Keratinocyte (primary cell): ENCODE data around the gene ADPRS. TPM values are rescaled to one million over a fixed set of nuclear protein-coding genes. Genes with fewer than 3 reads are reported as not detected.

Source experiments
- DNase-seq: peaks from one replicate; pipeline ENCODE4 v3.0.0-alpha.2; 2011; ENCODE audit warnings: low read depth, missing footprints, low spot score
- FAIRE-seq: peaks from 2 replicates; lab custom pipeline; 2011; peaks lifted over from hg19 to GRCh38; lab: Jason Lieb, UNC
- H2AFZ ChIP-seq: 2 replicates; pipeline ENCODE4 v1.6.0; 2012; ENCODE audit warnings: low read length, control low read depth, inconsistent platforms; ENCODE audit not compliant: control insufficient read depth
- H3K27ac ChIP-seq: 2 replicates; pipeline ENCODE4 v1.5.1; 2011; ENCODE audit warnings: low read length; ENCODE audit not compliant: control insufficient read depth, insufficient read depth
- H3K27me3 ChIP-seq: 3 replicates; pipeline ENCODE4 v1.6.0; 2011; ENCODE audit warnings: low read length; ENCODE audit not compliant: control insufficient read depth, insufficient read depth; ENCODE audit errors: extremely low read depth
- H3K36me3 ChIP-seq, 2 experiments: 2 replicates in 1 of 2; 3 replicates in 1 of 2; pipeline ENCODE4 v1.5.1; 2011; ENCODE audit warnings: low read length in 2 of 2, mild to moderate bottlenecking in 1 of 2; ENCODE audit not compliant: control insufficient read depth in 2 of 2, insufficient read depth in 2 of 2; ENCODE audit errors: extremely low read depth in 1 of 2
- H3K4me1 ChIP-seq: 3 replicates; pipeline ENCODE4 v1.5.1; 2011; ENCODE audit warnings: low read length; ENCODE audit not compliant: control insufficient read depth, insufficient read depth; ENCODE audit errors: extremely low read depth
- H3K4me2 ChIP-seq: 3 replicates; pipeline ENCODE4 v1.6.0; 2011; ENCODE audit warnings: low read depth, low read length; ENCODE audit not compliant: control insufficient read depth, insufficient read depth; ENCODE audit errors: extremely low read depth
- H3K4me3 ChIP-seq, 3 experiments: fragments of 200-600 bp in 1 of 3; sonication (generic) in 1 of 3; 2 replicates in 2 of 3; 3 replicates in 1 of 3; pipeline ENCODE4 v1.5.1; 2011 to 2016; ENCODE audit warnings: low read length in 3 of 3, mild to moderate bottlenecking in 3 of 3, control low read depth in 2 of 3, inconsistent platforms in 1 of 3, low read depth in 1 of 3, mixed read lengths in 1 of 3, mixed run types in 1 of 3, moderate library complexity in 1 of 3; ENCODE audit not compliant: control insufficient read depth in 2 of 3, insufficient read depth in 2 of 3; ENCODE audit errors: extremely low read depth in 1 of 3
- H3K79me2 ChIP-seq: 2 replicates; pipeline ENCODE4 v1.6.0; 2012; ENCODE audit warnings: low read length; ENCODE audit not compliant: control insufficient read depth, insufficient read depth
- H3K9ac ChIP-seq: 3 replicates; pipeline ENCODE4 v1.6.0; 2011; ENCODE audit warnings: low read length; ENCODE audit not compliant: control insufficient read depth, insufficient read depth; ENCODE audit errors: extremely low read depth
- H3K9me1 ChIP-seq: 3 replicates; pipeline ENCODE4 v1.6.0; 2011; ENCODE audit warnings: low read length; ENCODE audit not compliant: control insufficient read depth, insufficient read depth; ENCODE audit errors: extremely low read depth
- H3K9me3 ChIP-seq: 2 replicates; pipeline ENCODE4 v1.5.1; 2012; ENCODE audit warnings: low read depth, low read length; ENCODE audit not compliant: control insufficient read depth
- H4K20me1 ChIP-seq: 3 replicates; pipeline ENCODE4 v1.6.0; 2011; ENCODE audit warnings: low read length; ENCODE audit not compliant: control insufficient read depth, insufficient read depth; ENCODE audit errors: extremely low read depth
- EZH2 ChIP-seq: IDR thresholded peaks from one replicate; pipeline ENCODE4 v1.6.1; 2012; ENCODE audit warnings: inconsistent platforms, mild to moderate bottlenecking, low read length, moderate library complexity
- dilution Hi-C: fragments of 300-500 bp; cut with MboI; formaldehyde crosslinking; loops from one replicate; pipeline ENCODE4 v1.7.0; 2020; ENCODE audit warnings: low sequenced_read_pairs; ENCODE audit not compliant: extremely low pct_ligation_motif_present
- polyA plus RNA-seq, 5 experiments: library from polyadenylated mRNA; depleted of rRNA in 3 of 5; stranded (reverse) in 3 of 5; stranded (forward) in 1 of 5; unstranded in 1 of 5; fragments of >200 nt; gene quantifications; 1 replicate in 1 of 5; 2 replicates in 3 of 5; 3 replicates in 1 of 5; pipeline versions ENCODE4 v1.2.1 to v1.2.3, GENCODE V29; 2011 to 2012; ENCODE audit warnings: missing spikeins in 2 of 5, low read depth in 1 of 5, low replicate concordance in 1 of 5
- TF ChIP-seq, protein P1 (sequence below), 3 experiments: IDR thresholded peaks in 1 of 3; conservative IDR thresholded peaks in 1 of 3; optimal IDR thresholded peaks in 1 of 3; 2 replicates in 2 of 3; 3 replicates in 1 of 3; pipeline versions ENCODE3 to v1.5.1; 2011; ENCODE audit warnings: low read length in 3 of 3, mild to moderate bottlenecking in 3 of 3, moderate library complexity in 2 of 3, control low read depth in 1 of 3, inconsistent platforms in 1 of 3; ENCODE audit not compliant: insufficient read depth in 2 of 3; ENCODE audit errors: extremely low read depth in 1 of 3

The ADPRS gene
- polyA plus RNA-seq, 1 donor (not counting 4 experiments of a cell fraction or from before 2014, with no cell fraction given), result 33.1 TPM

DNA sequence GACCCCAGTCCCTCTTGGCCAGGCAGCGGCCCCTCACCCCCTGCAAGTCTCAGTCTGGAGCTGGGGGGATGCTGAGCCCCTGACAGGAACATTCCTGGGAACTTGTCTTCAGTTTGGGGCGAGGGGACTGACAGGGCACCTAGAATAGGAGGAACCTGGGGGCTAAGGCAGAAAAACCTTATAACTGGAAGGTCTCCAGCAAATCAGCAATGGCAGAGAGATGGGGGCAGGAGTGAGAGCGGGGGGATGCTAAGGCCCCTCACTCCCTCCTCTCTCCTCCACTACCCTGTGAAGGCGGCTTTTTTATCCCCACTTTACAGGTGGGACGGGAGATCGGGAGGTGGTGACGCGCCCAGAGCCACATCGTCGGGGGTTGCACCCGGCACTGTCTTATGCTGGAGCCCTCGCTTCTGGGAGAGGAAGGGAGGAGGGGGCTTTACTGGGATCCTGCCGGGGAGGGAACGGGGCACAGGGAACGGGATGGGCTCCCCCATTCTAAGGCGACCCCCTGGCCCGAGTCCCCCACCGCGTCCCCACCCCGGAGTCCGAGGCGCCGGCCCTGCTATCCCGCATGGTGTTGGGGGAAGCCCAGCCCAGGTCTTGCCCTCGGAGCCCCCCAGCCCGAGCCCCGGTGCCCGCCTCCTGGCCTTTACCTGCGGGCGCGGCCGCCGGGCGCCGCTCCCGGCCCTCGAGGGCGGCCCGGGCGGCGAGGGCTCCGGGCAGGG is 35.9 kb downstream of the ADPRS start:
- Histone ChIP-seq H3K4me1 (peaks cover 8% of the 10 kb centered on the region), H3K36me3 (no peaks in the 10 kb centered on the region), H4K20me1 (no peaks in the 10 kb centered on the region), H3K79me2 (no peaks in the 10 kb centered on the region), H3K9ac (no peak overlapping the region), H3K27me3 (peaks cover 28% of the 10 kb centered on the region), H3K9me3 (no peaks in the 10 kb centered on the region), H3K27ac (no peak overlapping the region), H3K4me3 (no peak overlapping the region), H2AFZ (no peak overlapping the region), H3K4me2 (no peak overlapping the region), H3K9me1 (no peaks in the 10 kb centered on the region)
- DNase-seq (no peak), FAIRE-seq (no peak)
- TF ChIP-seq, protein P1, sequence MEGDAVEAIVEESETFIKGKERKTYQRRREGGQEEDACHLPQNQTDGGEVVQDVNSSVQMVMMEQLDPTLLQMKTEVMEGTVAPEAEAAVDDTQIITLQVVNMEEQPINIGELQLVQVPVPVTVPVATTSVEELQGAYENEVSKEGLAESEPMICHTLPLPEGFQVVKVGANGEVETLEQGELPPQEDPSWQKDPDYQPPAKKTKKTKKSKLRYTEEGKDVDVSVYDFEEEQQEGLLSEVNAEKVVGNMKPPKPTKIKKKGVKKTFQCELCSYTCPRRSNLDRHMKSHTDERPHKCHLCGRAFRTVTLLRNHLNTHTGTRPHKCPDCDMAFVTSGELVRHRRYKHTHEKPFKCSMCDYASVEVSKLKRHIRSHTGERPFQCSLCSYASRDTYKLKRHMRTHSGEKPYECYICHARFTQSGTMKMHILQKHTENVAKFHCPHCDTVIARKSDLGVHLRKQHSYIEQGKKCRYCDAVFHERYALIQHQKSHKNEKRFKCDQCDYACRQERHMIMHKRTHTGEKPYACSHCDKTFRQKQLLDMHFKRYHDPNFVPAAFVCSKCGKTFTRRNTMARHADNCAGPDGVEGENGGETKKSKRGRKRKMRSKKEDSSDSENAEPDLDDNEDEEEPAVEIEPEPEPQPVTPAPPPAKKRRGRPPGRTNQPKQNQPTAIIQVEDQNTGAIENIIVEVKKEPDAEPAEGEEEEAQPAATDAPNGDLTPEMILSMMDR (optimal IDR thresholded peaks at IDR 0.05 in 1 of 3, IDR thresholded peaks at IDR 0.05 in 1 of 3, conservative IDR thresholded peaks at IDR 0.05 in 1 of 3; ENCODE audit: extremely low read depth in 1 of 3, insufficient read depth in 2 of 3, low read length in 3 of 3), result no peak
- TF ChIP-seq EZH2, result peak; percentile 78
- dilution Hi-C loops, result no loop called here

DNA sequence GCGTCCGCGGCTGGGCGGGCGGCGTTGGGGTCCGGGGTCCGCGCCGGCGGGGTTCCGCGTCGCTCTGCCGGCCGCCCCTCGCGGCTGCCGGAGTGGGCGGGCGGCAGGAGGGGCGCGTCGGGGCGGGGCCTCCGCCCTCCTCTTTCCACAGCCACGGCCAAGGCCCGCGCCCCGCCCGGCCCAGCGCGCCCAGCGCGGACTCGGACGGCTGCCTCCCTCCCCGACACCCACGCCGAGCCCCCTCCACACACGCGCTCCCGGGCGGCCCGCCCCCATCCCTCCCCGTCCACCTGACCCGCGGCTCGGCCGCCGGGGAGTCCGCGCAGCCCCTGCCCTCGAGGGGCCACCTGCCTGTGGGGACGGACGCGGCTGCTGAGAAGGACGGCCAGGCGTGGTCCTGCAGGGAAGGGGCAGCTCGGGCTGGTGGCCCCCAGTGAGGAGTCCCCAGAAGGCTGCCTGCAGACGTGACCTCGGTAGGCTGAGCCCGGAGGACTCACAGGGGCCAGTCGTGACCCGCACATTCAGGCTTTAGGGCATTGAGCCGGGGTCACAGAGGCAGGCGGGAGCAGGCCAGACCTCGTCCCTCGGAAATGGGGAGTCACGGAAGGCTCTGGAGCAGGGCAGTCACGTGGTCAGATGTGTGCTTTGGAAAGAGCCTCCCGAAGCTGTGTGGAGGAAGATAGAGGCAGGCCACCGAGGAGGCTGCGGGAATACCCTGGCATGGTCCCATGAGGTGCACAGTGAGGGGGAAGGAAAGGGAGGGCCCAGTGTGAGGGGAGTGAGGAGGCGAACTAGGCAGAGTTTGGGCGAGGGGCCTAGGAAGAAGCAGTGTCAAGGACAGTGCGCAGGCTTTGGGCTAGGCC is 36.7 kb downstream of the ADPRS start, which contains the start of gene COL8A2:
Gene COL8A2 (minus strand): TSS at position 94 of the 863 bp plus-strand sequence. CDS start 24,980 bp downstream, outside the sequence.
- FAIRE-seq, result no peak
- Histone ChIP-seq H3K36me3 (no peaks in the 10 kb centered on the region), H3K27ac (no peak within 1 kb of the TSS), H3K79me2 (no peaks in the 10 kb centered on the region), H3K4me1 (peaks cover 8% of the 10 kb centered on the region), H4K20me1 (no peaks in the 10 kb centered on the region), H3K9me1 (no peaks in the 10 kb centered on the region), H3K9ac (peak within 1 kb of the TSS; percentile 4), H3K27me3 (peaks cover 28% of the 10 kb centered on the region), H3K9me3 (no peaks in the 10 kb centered on the region), H3K4me3 (peak within 1 kb of the TSS in 1 of 3 experiments; percentile 2), H3K4me2 (peak within 1 kb of the TSS; percentile 12), H2AFZ (peak within 1 kb of the TSS; percentile 30)
- peak; percentile 65 for TF ChIP-seq EZH2
- TF ChIP-seq, protein P1 (optimal IDR thresholded peaks at IDR 0.05 in 1 of 3, IDR thresholded peaks at IDR 0.05 in 1 of 3, conservative IDR thresholded peaks at IDR 0.05 in 1 of 3; ENCODE audit: extremely low read depth in 1 of 3, insufficient read depth in 2 of 3, low read length in 3 of 3), result no peak
- DNase-seq, result no peak
- dilution Hi-C loops, result no loop called here
